ENCODE measurements around the gene SIRPA. TPM values are rescaled to one million over a fixed set of nuclear protein-coding genes. Genes with fewer than 3 reads are reported as not detected.

Gene SIRPA
- total RNA-seq, 1 experiment from 2014 or later, result 6.0 TPM

DNA sequence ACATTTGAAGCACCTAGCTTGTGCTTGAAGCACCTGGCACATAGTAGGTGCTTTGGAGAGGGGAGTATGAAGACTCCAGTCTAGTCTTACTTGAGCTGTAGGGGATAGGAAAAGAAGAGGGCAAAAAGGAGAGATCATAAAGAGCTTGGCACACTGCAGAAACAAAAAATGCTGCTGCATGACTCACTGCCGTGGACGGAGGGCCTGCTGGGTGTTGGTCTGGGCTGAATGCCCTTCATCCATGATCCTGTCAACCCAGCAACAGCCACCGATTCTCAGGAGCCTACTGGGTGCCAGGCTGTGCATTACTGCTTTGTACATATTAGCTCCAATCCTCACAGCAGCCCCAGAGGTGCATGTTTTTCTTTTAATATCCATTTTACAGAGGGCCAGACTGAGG is 92.6 kb downstream of the SIRPA start:
- no peak overlapping the region for H3K4me2 ChIP-seq (ENCODE audit: insufficient read depth, insufficient read length, low read length)
- H3K9ac ChIP-seq (ENCODE audit: extremely low read depth, insufficient read length, low read length), result no peak overlapping the region
- H4K91ac ChIP-seq (ENCODE audit: insufficient read length, low read depth, low read length), result no peak overlapping the region
- no peak overlapping the region for H3T11ph ChIP-seq (ENCODE audit: low read length)
- no peaks in the 10 kb centered on the region for H3K79me2 ChIP-seq (ENCODE audit: insufficient read depth, low read length)
- H3K23me2 ChIP-seq (ENCODE audit: insufficient read length, low read depth, low read length, poor library complexity, severe bottlenecking), result no peaks in the 10 kb centered on the region
- Mint-ChIP-seq H3K9me3 (no peaks in the 10 kb centered on the region), H3K4me3 (no peak overlapping the region), H3K27me3 (ENCODE audit: low read depth) (peaks cover 8% of the 10 kb centered on the region), H3K27ac (no peak overlapping the region), H3K4me1 (peaks cover 26 to 29% of the 10 kb centered on the region in 2 experiments), H3K36me3 (ENCODE audit: insufficient read depth in 1 of 3, low read depth in 3 of 3) (no peaks in the 10 kb centered on the region)
- H3K56ac ChIP-seq (ENCODE audit: insufficient read length, low read depth, low read length), result no peak overlapping the region
- TF ChIP-seq, protein P1, sequence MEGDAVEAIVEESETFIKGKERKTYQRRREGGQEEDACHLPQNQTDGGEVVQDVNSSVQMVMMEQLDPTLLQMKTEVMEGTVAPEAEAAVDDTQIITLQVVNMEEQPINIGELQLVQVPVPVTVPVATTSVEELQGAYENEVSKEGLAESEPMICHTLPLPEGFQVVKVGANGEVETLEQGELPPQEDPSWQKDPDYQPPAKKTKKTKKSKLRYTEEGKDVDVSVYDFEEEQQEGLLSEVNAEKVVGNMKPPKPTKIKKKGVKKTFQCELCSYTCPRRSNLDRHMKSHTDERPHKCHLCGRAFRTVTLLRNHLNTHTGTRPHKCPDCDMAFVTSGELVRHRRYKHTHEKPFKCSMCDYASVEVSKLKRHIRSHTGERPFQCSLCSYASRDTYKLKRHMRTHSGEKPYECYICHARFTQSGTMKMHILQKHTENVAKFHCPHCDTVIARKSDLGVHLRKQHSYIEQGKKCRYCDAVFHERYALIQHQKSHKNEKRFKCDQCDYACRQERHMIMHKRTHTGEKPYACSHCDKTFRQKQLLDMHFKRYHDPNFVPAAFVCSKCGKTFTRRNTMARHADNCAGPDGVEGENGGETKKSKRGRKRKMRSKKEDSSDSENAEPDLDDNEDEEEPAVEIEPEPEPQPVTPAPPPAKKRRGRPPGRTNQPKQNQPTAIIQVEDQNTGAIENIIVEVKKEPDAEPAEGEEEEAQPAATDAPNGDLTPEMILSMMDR (conservative IDR thresholded peaks at IDR 0.05), result no peak
- H2AK5ac ChIP-seq (ENCODE audit: insufficient read length, low read length), result no peak overlapping the region
- H2BK5ac ChIP-seq (ENCODE audit: insufficient read length, low read length), result no peak overlapping the region
- no peak overlapping the region for H3K4ac ChIP-seq (ENCODE audit: low read depth, low read length)
- H2BK120ac ChIP-seq (ENCODE audit: low read depth, low read length, poor library complexity, severe bottlenecking), result no peak overlapping the region
- no peak overlapping the region for H4K5ac ChIP-seq (ENCODE audit: insufficient read length, low read depth, low read length)
- no peak overlapping the region for H3K27ac ChIP-seq (ENCODE audit: insufficient read length, low read depth, low read length)
- DNase-seq, result no peak
- H3K79me1 ChIP-seq (ENCODE audit: insufficient read depth, low read depth, low read length, poor library complexity, severe bottlenecking), result no peaks in the 10 kb centered on the region
- no peak overlapping the region for H2BK15ac ChIP-seq (ENCODE audit: low read depth, low read length)
- no peaks in the 10 kb centered on the region for H3K9me3 ChIP-seq (ENCODE audit: control insufficient read depth, low read depth, low read length)
- no peak overlapping the region for H4K8ac ChIP-seq (replicated peaks; ENCODE audit: insufficient read length, low read depth, low read length)
- no peak overlapping the region for H3K14ac ChIP-seq (ENCODE audit: insufficient read depth, low read length)
- H4K20me1 ChIP-seq (ENCODE audit: control insufficient read depth, insufficient read depth, insufficient read length), result no peaks in the 10 kb centered on the region
- H2AFZ ChIP-seq (ENCODE audit: low read length), result no peak overlapping the region
- H3K4me1 ChIP-seq (ENCODE audit: insufficient read depth, low read length), result peaks cover 3% of the 10 kb centered on the region; the same call in 1 of the 2 replicates
- no CpG with 5 or more reads among the region's 3 CpGs for WGBS (ENCODE audit: extremely low coverage, insufficient read length, low lambda C conversion rate)
- H2BK12ac ChIP-seq (ENCODE audit: insufficient read length, low read depth, low read length), result no peak overlapping the region
- H2BK20ac ChIP-seq (ENCODE audit: low read depth, low read length, poor library complexity, severe bottlenecking), result no peak overlapping the region
- H3K23ac ChIP-seq (ENCODE audit: insufficient read length, low read depth, low read length), result no peak overlapping the region
- H3K18ac ChIP-seq (ENCODE audit: insufficient read length, low read depth, low read length), result no peak overlapping the region
- H3K27me3 ChIP-seq (ENCODE audit: insufficient read depth, low read length), result no peaks in the 10 kb centered on the region

Other genes starting within 250 kb of the SIRPA start
- gene SIRPG, start 237.6 kb upstream of the SIRPA start, total RNA-seq (2021), result not detected in 2 replicates
- 0.59 and 0.63 TPM in 2 replicates for gene PDYN, start 98.7 kb downstream of the SIRPA start, total RNA-seq (2021)
- 65.2 and 66.2 TPM in 2 replicates for gene STK35, start 206.4 kb downstream of the SIRPA start, total RNA-seq (2021)

Measured in H9 (cell line).